Activated CD4-positive, alpha-beta T cell treated with anti-CD3 and anti-CD28 coated beads for 24 hours (primary cell): ENCODE measurements around the gene SERPINB5.

Source experiments
- DNase-seq, 2 donors: peaks; one replicate each; pipeline ENCODE4 v3.0.0-alpha.2; 2020; ENCODE audit warnings: low read depth in 2 of 2

Gene SERPINB5

GRCh38 chr18:63468575-63468974 lies 8.2 kb upstream of the SERPINB5 start:
- DNase-seq, result no peak

GRCh38 chr18:63470751-63471150 lies 6.0 kb upstream of the SERPINB5 start:
- no peak for DNase-seq

GRCh38 chr18:63472380-63472779 lies 4.4 kb upstream of the SERPINB5 start:
- DNase-seq, result no peak

- DNase-seq, result no peak
Observed at GRCh38 chr18:63477200-63477599, 442 bp downstream of the SERPINB5 start.

GRCh38 chr18:63477968-63478367 lies 1.2 kb downstream of the SERPINB5 start:
- no peak for DNase-seq

- no peak for DNase-seq
Observed at GRCh38 chr18:63479826-63480225, 3.1 kb downstream of the SERPINB5 start.

GRCh38 chr18:63480476-63480875 lies 3.7 kb downstream of the SERPINB5 start:
- DNase-seq, result no peak

- DNase-seq, result no peak
Observed at GRCh38 chr18:63480915-63481314, 4.2 kb downstream of the SERPINB5 start.

GRCh38 chr18:63487676-63488075 lies 10.9 kb downstream of the SERPINB5 start:
- DNase-seq, result no peak

- no peak for DNase-seq
Observed at GRCh38 chr18:63488160-63488559, 11.4 kb downstream of the SERPINB5 start.

GRCh38 chr18:63492851-63493250 lies 16.1 kb downstream of the SERPINB5 start:
- DNase-seq, result no peak

- no peak for DNase-seq
Observed at GRCh38 chr18:63495675-63496074, 18.9 kb downstream of the SERPINB5 start.

- peak; percentile 2 to 11 for DNase-seq
Observed at GRCh38 chr18:63505566-63506335, 29.0 kb downstream of the SERPINB5 start.

GRCh38 chr18:63506336-63506646 lies 29.5 kb downstream of the SERPINB5 start:
- no peak for DNase-seq

GRCh38 chr18:63508596-63508995 lies 31.8 kb downstream of the SERPINB5 start:
- no peak for DNase-seq

GRCh38 chr18:63511285-63511684 lies 34.5 kb downstream of the SERPINB5 start:
- DNase-seq, result no peak

GRCh38 chr18:63514326-63514725 lies 37.6 kb downstream of the SERPINB5 start:
- no peak for DNase-seq

- DNase-seq, result no peak
Observed at GRCh38 chr18:63514888-63515678, 38.3 kb downstream of the SERPINB5 start.

- no peak for DNase-seq
Observed at GRCh38 chr18:63515801-63516200, 39.0 kb downstream of the SERPINB5 start.

- peak; percentile 19 to 42 for DNase-seq
Observed at GRCh38 chr18:63518178-63519012, 41.6 kb downstream of the SERPINB5 start.

GRCh38 chr18:63520053-63520685 lies 43.4 kb downstream of the SERPINB5 start:
- DNase-seq, result no peak

GRCh38 chr18:63523660-63524059 lies 46.9 kb downstream of the SERPINB5 start:
- DNase-seq, result no peak
